Limb (tissue), 2 donors: ENCODE data around the gene FOXN4.
"Not testable (repeated sequence)": the region's sequence is repeated elsewhere in the genome, so short reads cannot be mapped to it uniquely, and the experiment has no call there.

Experiments
- DNase-seq, 2 donors: peaks; one replicate each; pipeline ENCODE4 v3.0.0-alpha.2; 2016; ENCODE audit errors: extremely low spot score in 2 of 2

FOXN4 gene

GRCh38 chr12:109308534-109309380 is at the start of gene FOXN4:
Gene FOXN4 (minus strand): TSS chr12:109309284. CDS start chr12:109308321, 963 bp downstream.
- DNase-seq, result peak in 1 of 2 donors; percentile 60

- DNase-seq, result no peak
These were observed 49.2 kb upstream of the FOXN4 start for GRCh38 chr12:109358154-109358869.

GRCh38 chr12:109357032-109357431 is 47.9 kb upstream of the FOXN4 start:
- no peak for DNase-seq

- DNase-seq, result no peak
These were observed 47.5 kb upstream of the FOXN4 start for GRCh38 chr12:109356577-109356976.

GRCh38 chr12:109352184-109352583 is 43.1 kb upstream of the FOXN4 start:
- no peak for DNase-seq

- DNase-seq, result no peak
These were observed 38.5 kb upstream of the FOXN4 start, which contains the start of gene MYO1H for GRCh38 chr12:109347589-109347988. Gene MYO1H (plus strand): TSS chr12:109347900. CDS start chr12:109347961, 61 bp downstream.

GRCh38 chr12:109346920-109347319 is 37.8 kb upstream of the FOXN4 start:
- no peak for DNase-seq

GRCh38 chr12:109345428-109345827 is 36.3 kb upstream of the FOXN4 start:
- DNase-seq, result no peak

GRCh38 chr12:109343677-109344076 is 34.6 kb upstream of the FOXN4 start:
- no peak for DNase-seq

- no peak for DNase-seq
These were observed 27.5 kb upstream of the FOXN4 start for GRCh38 chr12:109336593-109336992.

GRCh38 chr12:109334887-109335286 is 25.8 kb upstream of the FOXN4 start:
- no peak for DNase-seq

GRCh38 chr12:109331301-109331952 is 22.3 kb upstream of the FOXN4 start:
- no peak for DNase-seq

- no peak for DNase-seq
These were observed 21.5 kb upstream of the FOXN4 start for GRCh38 chr12:109330282-109331230.

GRCh38 chr12:109329686-109330085 is 20.6 kb upstream of the FOXN4 start:
- DNase-seq, result no peak

GRCh38 chr12:109329003-109329402 is 19.9 kb upstream of the FOXN4 start:
- no peak for DNase-seq

- DNase-seq, result not testable (repeated sequence)
These were observed 12.2 kb upstream of the FOXN4 start for GRCh38 chr12:109321294-109321693.

- no peak for DNase-seq
These were observed 1.4 kb upstream of the FOXN4 start for GRCh38 chr12:109310247-109311125.

GRCh38 chr12:109309381-109310246 is 530 bp upstream of the FOXN4 start:
- DNase-seq, result peak in 1 of 2 donors; percentile 49

GRCh38 chr12:109307051-109307450 is 2.0 kb downstream of the FOXN4 start:
- DNase-seq, result no peak
